Adrenal gland (tissue), 5 donors: ENCODE results near the gene NRP2.

Experiments
- POLR2A ChIP-seq, 2 donors: fragments of 450-650 bp; IDR thresholded peaks; one replicate each; pipeline ENCODE4 v1.6.1; 2017; ENCODE audit warnings: antibody characterized with exemption in 2 of 2, mild to moderate bottlenecking in 2 of 2, moderate library complexity in 1 of 2
- TF ChIP-seq, protein P1 (sequence below), 6 experiments: fragments of 450-650 bp in 4 of 6; fragments of 200-600 bp in 2 of 6; sonication (generic) in 1 of 6; IDR thresholded peaks; 1 replicate in 5 of 6; 2 replicates in 1 of 6; pipeline versions ENCODE4 v1.5.1 to v1.8.0; 2016 to 2021; ENCODE audit warnings: antibody characterized with exemption in 6 of 6, mild to moderate bottlenecking in 2 of 6, moderate library complexity in 1 of 6
- donor health status: DM: no; HTN: no; CAD: no.

GRCh38 chr2:205696927-205697441 lies 14.7 kb downstream of the NRP2 start:
- TF ChIP-seq, protein P1, sequence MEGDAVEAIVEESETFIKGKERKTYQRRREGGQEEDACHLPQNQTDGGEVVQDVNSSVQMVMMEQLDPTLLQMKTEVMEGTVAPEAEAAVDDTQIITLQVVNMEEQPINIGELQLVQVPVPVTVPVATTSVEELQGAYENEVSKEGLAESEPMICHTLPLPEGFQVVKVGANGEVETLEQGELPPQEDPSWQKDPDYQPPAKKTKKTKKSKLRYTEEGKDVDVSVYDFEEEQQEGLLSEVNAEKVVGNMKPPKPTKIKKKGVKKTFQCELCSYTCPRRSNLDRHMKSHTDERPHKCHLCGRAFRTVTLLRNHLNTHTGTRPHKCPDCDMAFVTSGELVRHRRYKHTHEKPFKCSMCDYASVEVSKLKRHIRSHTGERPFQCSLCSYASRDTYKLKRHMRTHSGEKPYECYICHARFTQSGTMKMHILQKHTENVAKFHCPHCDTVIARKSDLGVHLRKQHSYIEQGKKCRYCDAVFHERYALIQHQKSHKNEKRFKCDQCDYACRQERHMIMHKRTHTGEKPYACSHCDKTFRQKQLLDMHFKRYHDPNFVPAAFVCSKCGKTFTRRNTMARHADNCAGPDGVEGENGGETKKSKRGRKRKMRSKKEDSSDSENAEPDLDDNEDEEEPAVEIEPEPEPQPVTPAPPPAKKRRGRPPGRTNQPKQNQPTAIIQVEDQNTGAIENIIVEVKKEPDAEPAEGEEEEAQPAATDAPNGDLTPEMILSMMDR (IDR thresholded peaks at IDR 0.05): no peak
- TF ChIP-seq POLR2A (IDR thresholded peaks at IDR 0.05): no peak
